Endothelial cell of hepatic sinusoid (primary cell): Measurements from ENCODE around the gene TMEM214.

ENCODE experiments used
- in situ Hi-C: cut with HindIII; loops from 2 replicates; pipeline ENCODE4 v1.10.0; 2017; ENCODE audit warnings: low sequenced_read_pairs

The TMEM214 gene

GRCh38 chr2:27038631-27039339, 6.0 kb downstream of the TMEM214 start:
- in situ Hi-C loops: no loop called here

- in situ Hi-C loops: no loop called here
These were observed 6.7 kb downstream of the TMEM214 start for GRCh38 chr2:27039426-27039825.

- in situ Hi-C loops: no loop called here
These were observed 7.1 kb downstream of the TMEM214 start for GRCh38 chr2:27039871-27040270.

GRCh38 chr2:27040282-27040681, 7.5 kb downstream of the TMEM214 start:
- in situ Hi-C loops: no loop called here

- in situ Hi-C loops: no loop called here
These were observed 9.0 kb downstream of the TMEM214 start for GRCh38 chr2:27041752-27042151.

- in situ Hi-C loops: no loop called here
These were observed 9.4 kb downstream of the TMEM214 start for GRCh38 chr2:27042159-27042661.

GRCh38 chr2:27042985-27043634, 10.3 kb downstream of the TMEM214 start:
- in situ Hi-C loops: no loop called here

GRCh38 chr2:27049422-27050280, 16.9 kb downstream of the TMEM214 start:
- in situ Hi-C loops: no loop called here

GRCh38 chr2:27050281-27050995, 17.7 kb downstream of the TMEM214 start:
- in situ Hi-C loops: no loop called here

GRCh38 chr2:27050996-27051901, 18.5 kb downstream of the TMEM214 start, which contains the start of gene AGBL5:
TSS of gene AGBL5 (plus strand) at chr2:27051668. CDS start at chr2:27052959, 1,291 bp downstream.
- in situ Hi-C loops: no loop called here

- in situ Hi-C loops: no loop called here
These were observed 19.3 kb downstream of the TMEM214 start for GRCh38 chr2:27051902-27052645.

GRCh38 chr2:27053321-27053720, 20.6 kb downstream of the TMEM214 start:
- in situ Hi-C loops: no loop called here

- in situ Hi-C loops: no loop called here
These were observed 21.0 kb downstream of the TMEM214 start for GRCh38 chr2:27053776-27054175.

- in situ Hi-C loops: no loop called here
These were observed 22.0 kb downstream of the TMEM214 start for GRCh38 chr2:27054721-27055120.

GRCh38 chr2:27057184-27057583, 24.4 kb downstream of the TMEM214 start:
- in situ Hi-C loops: no loop called here

GRCh38 chr2:27058210-27058609, 25.4 kb downstream of the TMEM214 start:
- in situ Hi-C loops: no loop called here

- in situ Hi-C loops: no loop called here
These were observed 26.5 kb downstream of the TMEM214 start for GRCh38 chr2:27059141-27059820.

- in situ Hi-C loops: no loop called here
These were observed 27.6 kb downstream of the TMEM214 start for GRCh38 chr2:27060323-27060722.
